NB4 (cell line): Measurements from ENCODE around the gene CRTC2.
"Not testable (repeated sequence)": the region's sequence is repeated elsewhere in the genome, so short reads cannot be mapped to it uniquely, and the experiment has no call there.

Experiments
- DNase-seq: peaks from one replicate; pipeline ENCODE4 v3.0.0; 2010; ENCODE audit warnings: low read depth
- H3K4me3 ChIP-seq: one replicate; pipeline ENCODE4 v1.5.1; 2011; ENCODE audit warnings: mild to moderate bottlenecking, low read depth, low read length, moderate library complexity
- MYC ChIP-seq: IDR thresholded peaks from 2 replicates; pipeline ENCODE4 v1.6.1; 2011; ENCODE audit warnings: low read depth, low read length
- POLR2A ChIP-seq: IDR thresholded peaks from 2 replicates; pipeline ENCODE4 v1.6.1; 2011; ENCODE audit warnings: mild to moderate bottlenecking; ENCODE audit not compliant: insufficient read length; ENCODE audit errors: extremely low read depth
- TF ChIP-seq, protein P1 (sequence below): IDR thresholded peaks from 2 replicates; pipeline ENCODE4 v1.6.1; 2011; ENCODE audit warnings: low read depth, low read length
- TF ChIP-seq, protein P2 (sequence below): IDR thresholded peaks from one replicate; pipeline ENCODE4 v1.5.1; 2012; ENCODE audit warnings: low read depth, low read length

Gene CRTC2

DNA sequence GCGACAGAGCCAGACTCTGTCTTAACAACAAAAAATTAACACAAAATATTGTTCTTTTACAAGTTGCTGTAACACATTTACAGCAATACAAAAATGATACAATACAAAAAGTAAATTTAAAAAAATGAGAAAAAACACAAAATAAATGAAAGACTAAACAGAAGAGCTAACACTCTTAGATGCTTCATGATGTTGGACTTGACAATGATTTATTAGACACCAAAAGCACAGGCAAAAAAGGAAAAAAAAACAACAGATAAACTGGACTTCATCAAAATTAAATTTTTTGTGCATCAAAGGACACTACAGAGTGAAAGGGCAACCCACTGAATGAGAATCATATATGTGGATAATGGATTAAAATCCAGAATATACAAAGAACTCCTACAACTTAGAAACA, 52.0 kb downstream of the CRTC2 start:
- no peak overlapping the region for H3K4me3 ChIP-seq
- DNase-seq, result no peak
- no peak for TF ChIP-seq POLR2A
- TF ChIP-seq, protein P1, sequence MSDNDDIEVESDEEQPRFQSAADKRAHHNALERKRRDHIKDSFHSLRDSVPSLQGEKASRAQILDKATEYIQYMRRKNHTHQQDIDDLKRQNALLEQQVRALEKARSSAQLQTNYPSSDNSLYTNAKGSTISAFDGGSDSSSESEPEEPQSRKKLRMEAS, result no peak
- TF ChIP-seq, protein P2, sequence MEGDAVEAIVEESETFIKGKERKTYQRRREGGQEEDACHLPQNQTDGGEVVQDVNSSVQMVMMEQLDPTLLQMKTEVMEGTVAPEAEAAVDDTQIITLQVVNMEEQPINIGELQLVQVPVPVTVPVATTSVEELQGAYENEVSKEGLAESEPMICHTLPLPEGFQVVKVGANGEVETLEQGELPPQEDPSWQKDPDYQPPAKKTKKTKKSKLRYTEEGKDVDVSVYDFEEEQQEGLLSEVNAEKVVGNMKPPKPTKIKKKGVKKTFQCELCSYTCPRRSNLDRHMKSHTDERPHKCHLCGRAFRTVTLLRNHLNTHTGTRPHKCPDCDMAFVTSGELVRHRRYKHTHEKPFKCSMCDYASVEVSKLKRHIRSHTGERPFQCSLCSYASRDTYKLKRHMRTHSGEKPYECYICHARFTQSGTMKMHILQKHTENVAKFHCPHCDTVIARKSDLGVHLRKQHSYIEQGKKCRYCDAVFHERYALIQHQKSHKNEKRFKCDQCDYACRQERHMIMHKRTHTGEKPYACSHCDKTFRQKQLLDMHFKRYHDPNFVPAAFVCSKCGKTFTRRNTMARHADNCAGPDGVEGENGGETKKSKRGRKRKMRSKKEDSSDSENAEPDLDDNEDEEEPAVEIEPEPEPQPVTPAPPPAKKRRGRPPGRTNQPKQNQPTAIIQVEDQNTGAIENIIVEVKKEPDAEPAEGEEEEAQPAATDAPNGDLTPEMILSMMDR, result no peak
- TF ChIP-seq MYC, result no peak

DNA sequence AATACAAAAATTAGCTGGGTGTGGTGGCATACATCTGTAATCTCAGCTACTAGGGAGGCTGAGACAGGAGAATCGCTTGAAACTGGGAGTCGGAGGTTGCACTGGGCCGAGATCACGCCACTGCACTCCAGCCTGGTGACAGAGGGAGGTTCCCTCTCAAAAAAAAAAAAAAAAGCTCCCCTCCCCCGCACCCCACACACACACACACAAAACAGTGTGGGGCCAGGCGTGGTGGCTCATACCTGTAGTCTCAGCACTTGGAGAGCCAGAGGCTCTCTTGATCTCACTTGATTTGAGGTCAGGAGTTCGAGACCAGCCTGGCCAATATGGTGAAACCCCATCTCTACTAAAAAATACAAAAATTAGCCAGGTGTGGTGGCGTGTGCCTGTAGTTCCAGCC, 52.5 kb downstream of the CRTC2 start:
- not testable (repeated sequence) for H3K4me3 ChIP-seq, DNase-seq

DNA sequence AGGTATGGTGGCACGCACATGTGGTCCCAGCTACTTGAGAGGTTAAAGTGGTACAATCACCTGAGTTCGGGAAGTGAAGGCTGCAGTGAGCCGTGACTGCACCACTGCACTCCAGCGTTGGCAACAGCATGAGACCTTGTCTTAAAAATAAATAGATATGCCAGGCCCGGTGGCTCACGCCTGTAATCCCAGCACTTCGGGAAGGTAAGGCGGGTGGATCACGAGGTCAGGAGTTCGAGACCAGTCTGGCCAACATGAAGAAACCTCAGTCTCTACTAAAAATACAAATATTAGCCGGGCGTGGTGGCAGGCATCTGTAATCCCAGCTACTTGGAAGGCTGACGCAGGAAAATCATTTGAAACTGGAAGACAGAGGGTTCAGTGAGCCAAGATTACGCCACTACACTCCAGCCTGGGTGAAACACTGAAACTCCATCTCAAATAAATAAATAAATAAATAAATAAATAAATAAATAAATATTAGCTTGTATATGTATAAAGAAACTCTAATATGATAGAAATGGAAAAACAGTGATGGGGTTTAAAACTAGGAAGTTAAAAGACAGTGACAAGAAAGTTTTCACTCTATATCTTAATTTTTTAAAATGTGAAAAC, 54.5 kb downstream of the CRTC2 start:
- DNase-seq, result no peak
- TF ChIP-seq, protein P1, result no peak
- TF ChIP-seq, protein P2, result no peak
- TF ChIP-seq POLR2A (no peak), MYC (no peak)

DNA sequence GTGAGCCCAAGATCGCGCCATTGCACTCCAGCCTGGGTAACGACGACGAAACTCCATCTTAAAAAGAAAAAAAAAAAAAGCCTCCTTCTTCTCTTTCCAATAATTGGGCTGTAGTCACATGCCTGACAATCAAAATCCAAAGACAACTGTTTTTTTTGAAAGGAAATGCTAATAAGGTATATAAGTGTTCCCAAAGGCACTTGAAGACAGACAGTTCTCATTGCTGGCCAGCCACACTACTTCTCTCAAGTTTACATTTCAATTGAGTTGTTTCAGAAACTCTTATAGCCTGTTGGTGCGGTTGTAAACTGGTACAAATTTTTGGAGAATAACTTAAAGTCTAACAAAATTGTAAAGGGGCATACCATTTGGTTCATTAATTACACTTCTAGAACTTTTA, 58.9 kb downstream of the CRTC2 start:
- no peak for DNase-seq
- H3K4me3 ChIP-seq, result no peak overlapping the region
- TF ChIP-seq POLR2A (no peak), MYC (no peak)
- TF ChIP-seq, protein P1, result no peak
- TF ChIP-seq, protein P2, result no peak

More for the DNA sequence above, 54.5 kb downstream of the CRTC2 start:
- no peak overlapping the region for H3K4me3 ChIP-seq
